Liver (tissue), 9 donors: Measurements from ENCODE around the gene EPSTI1. TPM values are rescaled to one million over a fixed set of nuclear protein-coding genes. Genes with fewer than 3 reads are reported as not detected.

Experiments
- DNase-seq: peaks from one replicate; pipeline ENCODE4 v3.0.0-alpha.2; 2017; ENCODE audit warnings: low spot score
- H3K27ac ChIP-seq, 2 donors: one replicate each; pipeline ENCODE4 v1.7.0; 2013; ENCODE audit warnings: inconsistent platforms in 2 of 2, low read length in 2 of 2, control low read depth in 1 of 2, low read depth in 1 of 2, mild to moderate bottlenecking in 1 of 2
- H3K27me3 ChIP-seq, 4 donors: one replicate each; pipeline versions ENCODE4 v1.6.1 to v1.7.0; 2013; ENCODE audit warnings: low read length in 3 of 4, inconsistent platforms in 1 of 4, mild to moderate bottlenecking in 1 of 4, moderate library complexity in 1 of 4; ENCODE audit not compliant: control insufficient read depth in 4 of 4, insufficient read depth in 4 of 4
- H3K36me3 ChIP-seq, 4 donors: one replicate each; pipeline versions ENCODE4 v1.6.1 to v1.7.0; 2013; ENCODE audit warnings: low read length in 3 of 4, mild to moderate bottlenecking in 3 of 4, low read depth in 1 of 4, moderate library complexity in 1 of 4; ENCODE audit not compliant: control insufficient read depth in 4 of 4, insufficient read depth in 3 of 4
- H3K4me1 ChIP-seq, 4 donors: one replicate each; pipeline versions ENCODE4 v1.6.1 to v1.7.0; 2013; ENCODE audit warnings: low read length in 3 of 4, mild to moderate bottlenecking in 3 of 4, moderate library complexity in 1 of 4; ENCODE audit not compliant: control insufficient read depth in 4 of 4, insufficient read depth in 4 of 4
- H3K4me3 ChIP-seq, 3 donors: one replicate each; pipeline versions ENCODE4 v1.6.1 to v1.7.0; 2013; ENCODE audit warnings: low read length in 3 of 3, control low read depth in 1 of 3, low read depth in 1 of 3, mild to moderate bottlenecking in 1 of 3
- H3K9ac ChIP-seq, 2 donors: one replicate each; pipeline ENCODE4 v1.7.0; 2013; ENCODE audit warnings: low read length in 2 of 2, mild to moderate bottlenecking in 2 of 2, moderate library complexity in 2 of 2, control low read depth in 1 of 2, low read depth in 1 of 2
- H3K9me3 ChIP-seq, 4 donors: one replicate each; pipeline versions ENCODE4 v1.6.1 to v1.7.0; 2013; ENCODE audit warnings: low read length in 3 of 4; ENCODE audit not compliant: control insufficient read depth in 4 of 4
- EGR1 ChIP-seq, 2 donors: IDR thresholded peaks; 2 replicates each; pipeline ENCODE4 v1.6.1; 2016 to 2018; ENCODE audit warnings: antibody characterized with exemption in 2 of 2, low read depth in 2 of 2
- FOXA1 ChIP-seq: IDR thresholded peaks from 2 replicates; pipeline ENCODE4 v1.6.1; 2016; ENCODE audit warnings: antibody characterized with exemption
- FOXA2 ChIP-seq: IDR thresholded peaks from 2 replicates; pipeline ENCODE4 v1.6.1; 2016; ENCODE audit warnings: antibody characterized with exemption
- GABPA ChIP-seq, 2 donors: IDR thresholded peaks in 1 of 2; conservative IDR thresholded peaks in 1 of 2; 2 replicates each; pipeline ENCODE4 v1.6.1; 2016; ENCODE audit warnings: antibody characterized with exemption in 2 of 2, mild to moderate bottlenecking in 1 of 2, moderate library complexity in 1 of 2
- HNF4A ChIP-seq, 2 donors: conservative IDR thresholded peaks; 2 replicates each; pipeline ENCODE4 v1.6.1; 2016; ENCODE audit warnings: antibody characterized with exemption in 2 of 2, mild to moderate bottlenecking in 2 of 2
- HNF4G ChIP-seq: IDR thresholded peaks from 2 replicates; pipeline ENCODE4 v1.6.1; 2016; ENCODE audit warnings: antibody characterized with exemption
- JUND ChIP-seq, 2 donors: IDR thresholded peaks; 2 replicates each; pipeline ENCODE4 v1.6.1; 2016; ENCODE audit warnings: antibody characterized with exemption in 2 of 2
- NR2F2 ChIP-seq: IDR thresholded peaks from 2 replicates; pipeline ENCODE4 v1.6.1; 2016; ENCODE audit warnings: antibody characterized with exemption
- RAD21 ChIP-seq, 2 donors: IDR thresholded peaks; 2 replicates each; pipeline ENCODE4 v1.6.1; 2016; ENCODE audit warnings: antibody characterized with exemption in 2 of 2, mild to moderate bottlenecking in 2 of 2
- RXRA ChIP-seq, 2 donors: IDR thresholded peaks; 2 replicates each; pipeline ENCODE4 v1.6.1; 2017 to 2018; ENCODE audit warnings: antibody characterized with exemption in 2 of 2, mild to moderate bottlenecking in 1 of 2
- SP1 ChIP-seq: IDR thresholded peaks from 2 replicates; pipeline ENCODE4 v1.6.1; 2018; ENCODE audit warnings: antibody characterized with exemption, mild to moderate bottlenecking
- TAF1 ChIP-seq: conservative IDR thresholded peaks from 2 replicates; pipeline ENCODE4 v1.6.1; 2016; ENCODE audit warnings: antibody characterized with exemption, mild to moderate bottlenecking
- YY1 ChIP-seq: IDR thresholded peaks from 2 replicates; pipeline ENCODE4 v1.6.1; 2016; ENCODE audit warnings: antibody characterized with exemption, mild to moderate bottlenecking
- WGBS: extraction: QIAGEN DNeasy Blood & Tissue Kit; methylation state at CpG from one replicate; pipeline ENCODE4 v1.1.7; 2013; 5-methylcytosine and 5-hydroxymethylcytosine counted together
- polyA plus RNA-seq, 2 donors: library from polyadenylated mRNA; stranded (reverse) in 1 of 2; unstranded in 1 of 2; fragments of 200-250 nt in 1 of 2; fragments of >200 nt in 1 of 2; fragmentation: Nextera tagmentation in 1 of 2; extraction: Ambion mirVana in 1 of 2; gene quantifications; one replicate each; pipeline versions ENCODE4 v1.2.1 to v1.2.3, GENCODE V29; 2013 to 2015
- total RNA-seq, 2 donors: library from RNA; depleted of rRNA; stranded (reverse); fragments of >200 nt; gene quantifications; one replicate each; pipeline ENCODE4 v1.2.3, GENCODE V29; 2014
- TF ChIP-seq, protein P1 (sequence below): IDR thresholded peaks from 2 replicates; pipeline ENCODE4 v1.6.1; 2016; ENCODE audit warnings: antibody characterized with exemption
- TF ChIP-seq, protein P2 (sequence below): IDR thresholded peaks from 2 replicates; pipeline ENCODE4 v1.6.1; 2016; ENCODE audit warnings: antibody characterized with exemption
- TF ChIP-seq, protein P3 (sequence below): IDR thresholded peaks from 2 replicates; pipeline ENCODE4 v1.6.1; 2016; ENCODE audit warnings: antibody characterized with exemption
- TF ChIP-seq, protein P4 (sequence below): IDR thresholded peaks from 2 replicates; pipeline ENCODE4 v1.6.1; 2016; ENCODE audit warnings: antibody characterized with exemption, mild to moderate bottlenecking
- TF ChIP-seq, protein P5 (sequence below): fragments of 150-350 bp; IDR thresholded peaks from 2 replicates; pipeline ENCODE4 v1.5.1; 2017; ENCODE audit warnings: improper control_type of control experiment, low read depth, low read length; ENCODE audit not compliant: missing input control
- donor health status: healthy.
- donor health status: healthy.
- donor health status: healthy.
- donor health status: healthy.
- donor health status: healthy.

The EPSTI1 gene
- total and polyA plus RNA-seq, 4 donors: 2.1 to 20.3 (median 4.2) TPM

DNA sequence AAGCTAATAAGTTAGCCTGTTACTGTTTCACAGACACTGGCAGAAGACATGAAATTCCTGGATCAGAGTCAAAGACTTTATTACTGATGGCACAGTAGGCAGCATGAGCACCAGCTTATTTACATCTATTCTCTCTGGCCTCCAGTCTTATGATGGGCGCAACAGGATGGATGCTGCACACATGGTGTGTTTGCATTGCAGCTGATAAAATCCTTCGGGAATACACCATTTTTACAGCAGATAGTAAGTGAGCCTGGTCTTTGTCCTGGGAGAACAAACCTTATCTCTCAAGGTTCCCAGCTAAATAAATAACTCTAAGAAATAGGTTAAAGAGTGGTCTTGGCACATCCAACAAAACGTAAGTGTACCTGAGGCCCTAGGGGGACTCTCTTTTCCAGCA is 16.0 kb downstream of the EPSTI1 start:
- WGBS: 90% methylated on average over 3 of the region's 3 CpGs
- Histone ChIP-seq H3K36me3 (peaks cover 0 to 3% (median 0%) of the 10 kb centered on the region in 4 donors), H3K27me3 (no peaks in the 10 kb centered on the region), H3K9ac (no peak overlapping the region), H3K9me3 (no peaks in the 10 kb centered on the region), H3K4me1 (no peaks in the 10 kb centered on the region), H3K4me3 (no peak overlapping the region), H3K27ac (no peak overlapping the region)
- DNase-seq: no peak
- TF ChIP-seq, protein P1, sequence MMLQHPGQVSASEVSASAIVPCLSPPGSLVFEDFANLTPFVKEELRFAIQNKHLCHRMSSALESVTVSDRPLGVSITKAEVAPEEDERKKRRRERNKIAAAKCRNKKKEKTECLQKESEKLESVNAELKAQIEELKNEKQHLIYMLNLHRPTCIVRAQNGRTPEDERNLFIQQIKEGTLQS: no peak
- TF ChIP-seq, protein P2, sequence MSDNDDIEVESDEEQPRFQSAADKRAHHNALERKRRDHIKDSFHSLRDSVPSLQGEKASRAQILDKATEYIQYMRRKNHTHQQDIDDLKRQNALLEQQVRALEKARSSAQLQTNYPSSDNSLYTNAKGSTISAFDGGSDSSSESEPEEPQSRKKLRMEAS: no peak
- TF ChIP-seq TAF1 (no peak), JUND (IDR thresholded peaks at IDR 0.05) (no peak), HNF4G (no peak)

DNA sequence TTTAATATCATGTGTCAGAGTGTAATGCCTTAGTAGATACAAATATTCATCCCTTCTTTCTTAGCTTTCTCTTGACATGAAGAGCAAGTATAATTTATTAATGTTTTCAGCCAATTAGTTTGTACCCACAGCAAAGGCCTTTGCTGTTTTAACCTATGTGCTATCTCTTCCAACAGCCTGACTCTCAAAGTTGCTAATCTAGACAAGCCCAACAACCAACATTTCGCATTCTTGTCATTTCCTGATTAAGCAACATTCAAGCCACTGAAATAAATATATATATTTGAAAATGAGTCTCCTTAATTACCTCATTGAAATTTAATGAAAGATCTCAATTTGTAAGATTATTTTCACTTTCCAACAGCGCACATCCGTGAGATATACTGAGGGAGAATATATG is 18.5 kb downstream of the EPSTI1 start:
- Histone ChIP-seq H3K9ac (no peak overlapping the region), H3K9me3 (no peaks in the 10 kb centered on the region), H3K27me3 (no peaks in the 10 kb centered on the region), H3K4me1 (peaks cover 0 to 8% (median 4%) of the 10 kb centered on the region in 4 donors), H3K36me3 (peaks cover 0 to 3% (median 0%) of the 10 kb centered on the region in 4 donors), H3K4me3 (no peak overlapping the region), H3K27ac (no peak overlapping the region)
- no peak for DNase-seq
- TF ChIP-seq YY1: no peak
- no peak for TF ChIP-seq FOXA1
- TF ChIP-seq FOXA2: no peak
- no peak for TF ChIP-seq TAF1
- TF ChIP-seq SP1: no peak
- TF ChIP-seq, protein P3, sequence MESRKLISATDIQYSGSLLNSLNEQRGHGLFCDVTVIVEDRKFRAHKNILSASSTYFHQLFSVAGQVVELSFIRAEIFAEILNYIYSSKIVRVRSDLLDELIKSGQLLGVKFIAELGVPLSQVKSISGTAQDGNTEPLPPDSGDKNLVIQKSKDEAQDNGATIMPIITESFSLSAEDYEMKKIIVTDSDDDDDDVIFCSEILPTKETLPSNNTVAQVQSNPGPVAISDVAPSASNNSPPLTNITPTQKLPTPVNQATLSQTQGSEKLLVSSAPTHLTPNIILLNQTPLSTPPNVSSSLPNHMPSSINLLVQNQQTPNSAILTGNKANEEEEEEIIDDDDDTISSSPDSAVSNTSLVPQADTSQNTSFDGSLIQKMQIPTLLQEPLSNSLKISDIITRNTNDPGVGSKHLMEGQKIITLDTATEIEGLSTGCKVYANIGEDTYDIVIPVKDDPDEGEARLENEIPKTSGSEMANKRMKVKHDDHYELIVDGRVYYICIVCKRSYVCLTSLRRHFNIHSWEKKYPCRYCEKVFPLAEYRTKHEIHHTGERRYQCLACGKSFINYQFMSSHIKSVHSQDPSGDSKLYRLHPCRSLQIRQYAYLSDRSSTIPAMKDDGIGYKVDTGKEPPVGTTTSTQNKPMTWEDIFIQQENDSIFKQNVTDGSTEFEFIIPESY: no peak
- TF ChIP-seq NR2F2: no peak
- no peak for TF ChIP-seq RAD21 (IDR thresholded peaks at IDR 0.05)
- no peak for TF ChIP-seq JUND (IDR thresholded peaks at IDR 0.05)
- TF ChIP-seq, protein P2: no peak
- TF ChIP-seq HNF4G: no peak
- TF ChIP-seq, protein P4, sequence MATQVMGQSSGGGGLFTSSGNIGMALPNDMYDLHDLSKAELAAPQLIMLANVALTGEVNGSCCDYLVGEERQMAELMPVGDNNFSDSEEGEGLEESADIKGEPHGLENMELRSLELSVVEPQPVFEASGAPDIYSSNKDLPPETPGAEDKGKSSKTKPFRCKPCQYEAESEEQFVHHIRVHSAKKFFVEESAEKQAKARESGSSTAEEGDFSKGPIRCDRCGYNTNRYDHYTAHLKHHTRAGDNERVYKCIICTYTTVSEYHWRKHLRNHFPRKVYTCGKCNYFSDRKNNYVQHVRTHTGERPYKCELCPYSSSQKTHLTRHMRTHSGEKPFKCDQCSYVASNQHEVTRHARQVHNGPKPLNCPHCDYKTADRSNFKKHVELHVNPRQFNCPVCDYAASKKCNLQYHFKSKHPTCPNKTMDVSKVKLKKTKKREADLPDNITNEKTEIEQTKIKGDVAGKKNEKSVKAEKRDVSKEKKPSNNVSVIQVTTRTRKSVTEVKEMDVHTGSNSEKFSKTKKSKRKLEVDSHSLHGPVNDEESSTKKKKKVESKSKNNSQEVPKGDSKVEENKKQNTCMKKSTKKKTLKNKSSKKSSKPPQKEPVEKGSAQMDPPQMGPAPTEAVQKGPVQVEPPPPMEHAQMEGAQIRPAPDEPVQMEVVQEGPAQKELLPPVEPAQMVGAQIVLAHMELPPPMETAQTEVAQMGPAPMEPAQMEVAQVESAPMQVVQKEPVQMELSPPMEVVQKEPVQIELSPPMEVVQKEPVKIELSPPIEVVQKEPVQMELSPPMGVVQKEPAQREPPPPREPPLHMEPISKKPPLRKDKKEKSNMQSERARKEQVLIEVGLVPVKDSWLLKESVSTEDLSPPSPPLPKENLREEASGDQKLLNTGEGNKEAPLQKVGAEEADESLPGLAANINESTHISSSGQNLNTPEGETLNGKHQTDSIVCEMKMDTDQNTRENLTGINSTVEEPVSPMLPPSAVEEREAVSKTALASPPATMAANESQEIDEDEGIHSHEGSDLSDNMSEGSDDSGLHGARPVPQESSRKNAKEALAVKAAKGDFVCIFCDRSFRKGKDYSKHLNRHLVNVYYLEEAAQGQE: no peak
- TF ChIP-seq HNF4A (conservative IDR thresholded peaks at IDR 0.05): no peak
- TF ChIP-seq GABPA (IDR thresholded peaks at IDR 0.05 in 1 of 2, conservative IDR thresholded peaks at IDR 0.05 in 1 of 2): no peak
- no peak for TF ChIP-seq EGR1 (IDR thresholded peaks at IDR 0.05; ENCODE audit: low read depth in 2 of 2)
- TF ChIP-seq, protein P5, sequence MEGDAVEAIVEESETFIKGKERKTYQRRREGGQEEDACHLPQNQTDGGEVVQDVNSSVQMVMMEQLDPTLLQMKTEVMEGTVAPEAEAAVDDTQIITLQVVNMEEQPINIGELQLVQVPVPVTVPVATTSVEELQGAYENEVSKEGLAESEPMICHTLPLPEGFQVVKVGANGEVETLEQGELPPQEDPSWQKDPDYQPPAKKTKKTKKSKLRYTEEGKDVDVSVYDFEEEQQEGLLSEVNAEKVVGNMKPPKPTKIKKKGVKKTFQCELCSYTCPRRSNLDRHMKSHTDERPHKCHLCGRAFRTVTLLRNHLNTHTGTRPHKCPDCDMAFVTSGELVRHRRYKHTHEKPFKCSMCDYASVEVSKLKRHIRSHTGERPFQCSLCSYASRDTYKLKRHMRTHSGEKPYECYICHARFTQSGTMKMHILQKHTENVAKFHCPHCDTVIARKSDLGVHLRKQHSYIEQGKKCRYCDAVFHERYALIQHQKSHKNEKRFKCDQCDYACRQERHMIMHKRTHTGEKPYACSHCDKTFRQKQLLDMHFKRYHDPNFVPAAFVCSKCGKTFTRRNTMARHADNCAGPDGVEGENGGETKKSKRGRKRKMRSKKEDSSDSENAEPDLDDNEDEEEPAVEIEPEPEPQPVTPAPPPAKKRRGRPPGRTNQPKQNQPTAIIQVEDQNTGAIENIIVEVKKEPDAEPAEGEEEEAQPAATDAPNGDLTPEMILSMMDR: no peak
- TF ChIP-seq RXRA (IDR thresholded peaks at IDR 0.05): no peak
- WGBS: 94% methylated on average over 3 of the region's 3 CpGs
